A673 (cell line): Measurements from ENCODE around the gene TMEM235.

Experiments used
- EZH2 ChIP-seq: fragments of 200-600 bp; sonication (generic); IDR thresholded peaks from 2 replicates; pipeline ENCODE4 v1.6.1; 2017; ENCODE audit warnings: borderline replicate concordance, low read depth, mild to moderate bottlenecking, mixed read lengths, antibody characterized with exemption, low read length; ENCODE audit not compliant: poor library complexity, severe bottlenecking
- TF ChIP-seq, protein P1 (sequence below): fragments of 300-800, 200-600 bp; sonication (generic); conservative IDR thresholded peaks from 2 replicates; pipeline ENCODE4 v1.5.1; 2017; ENCODE audit warnings: low read depth, mild to moderate bottlenecking, antibody characterized with exemption, low read length, moderate library complexity, mixed read lengths

DNA sequence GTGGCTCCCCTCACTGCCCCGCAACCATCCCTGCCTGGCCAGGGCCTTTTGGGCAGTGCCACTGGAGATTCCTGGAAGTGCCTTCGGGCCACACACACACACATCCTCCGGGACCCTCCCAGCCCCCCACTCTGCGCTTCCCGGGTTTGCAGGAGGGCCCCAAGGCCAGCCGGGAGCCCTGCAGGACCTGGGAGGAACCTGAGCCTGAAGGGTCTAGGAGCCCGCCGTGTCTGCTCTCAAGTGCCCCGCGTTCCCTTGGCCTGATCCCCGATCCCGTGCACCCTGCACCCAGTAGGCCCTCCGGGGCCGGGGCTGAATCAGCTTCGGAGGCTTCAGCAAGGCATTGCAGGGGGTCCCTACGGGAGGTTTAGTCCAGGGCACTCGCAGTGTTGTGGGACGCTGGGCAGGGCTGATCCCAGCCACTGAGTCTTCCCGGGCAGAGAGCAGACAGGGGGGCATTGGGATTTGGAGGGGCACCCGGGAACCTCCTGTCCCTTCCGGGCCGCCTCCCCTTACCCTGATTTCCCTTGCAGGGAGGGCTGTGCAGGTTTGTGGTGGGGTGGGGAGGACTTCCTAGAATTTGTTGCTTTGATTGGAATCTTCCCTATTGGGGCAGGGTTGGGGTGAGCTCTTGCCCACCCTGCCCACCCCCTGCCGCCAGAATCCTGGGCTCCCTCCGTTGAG, 36.9 kb downstream of the TMEM235 start:
- TF ChIP-seq, protein P1, sequence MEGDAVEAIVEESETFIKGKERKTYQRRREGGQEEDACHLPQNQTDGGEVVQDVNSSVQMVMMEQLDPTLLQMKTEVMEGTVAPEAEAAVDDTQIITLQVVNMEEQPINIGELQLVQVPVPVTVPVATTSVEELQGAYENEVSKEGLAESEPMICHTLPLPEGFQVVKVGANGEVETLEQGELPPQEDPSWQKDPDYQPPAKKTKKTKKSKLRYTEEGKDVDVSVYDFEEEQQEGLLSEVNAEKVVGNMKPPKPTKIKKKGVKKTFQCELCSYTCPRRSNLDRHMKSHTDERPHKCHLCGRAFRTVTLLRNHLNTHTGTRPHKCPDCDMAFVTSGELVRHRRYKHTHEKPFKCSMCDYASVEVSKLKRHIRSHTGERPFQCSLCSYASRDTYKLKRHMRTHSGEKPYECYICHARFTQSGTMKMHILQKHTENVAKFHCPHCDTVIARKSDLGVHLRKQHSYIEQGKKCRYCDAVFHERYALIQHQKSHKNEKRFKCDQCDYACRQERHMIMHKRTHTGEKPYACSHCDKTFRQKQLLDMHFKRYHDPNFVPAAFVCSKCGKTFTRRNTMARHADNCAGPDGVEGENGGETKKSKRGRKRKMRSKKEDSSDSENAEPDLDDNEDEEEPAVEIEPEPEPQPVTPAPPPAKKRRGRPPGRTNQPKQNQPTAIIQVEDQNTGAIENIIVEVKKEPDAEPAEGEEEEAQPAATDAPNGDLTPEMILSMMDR, result no peak
- no peak for TF ChIP-seq EZH2
